GM23338 (cell line): Measurements from ENCODE around the gene CHGA. TPM values are rescaled to one million over a fixed set of nuclear protein-coding genes. Genes with fewer than 3 reads are reported as not detected.

Source experiments
- ATAC-seq: fragments of 200-7000 bp; cut with Tn5 transposase; 3 replicates; pipeline ENCODE4 v1.9.1; 2020
- DNase-seq: peaks from one replicate; pipeline ENCODE4 v3.0.0-alpha.2; 2015; ENCODE audit warnings: low spot score
- H2AFZ ChIP-seq: fragments of 200-600 bp; sonication (generic); 2 replicates; pipeline ENCODE4 v1.8.0; 2016; ENCODE audit warnings: antibody characterized with exemption, mild to moderate bottlenecking, moderate library complexity
- H3F3A ChIP-seq: fragments of 200-600 bp; sonication (generic); replicated peaks from 2 replicates; pipeline ENCODE4 v1.8.0; 2017; ENCODE audit warnings: antibody characterized with exemption, mixed run types, low read depth
- H3K27ac ChIP-seq: fragments of 200-600 bp; sonication (generic); 2 replicates; pipeline ENCODE4 v1.6.1; 2016; ENCODE audit warnings: low read depth
- H3K27me3 ChIP-seq: fragments of 200-600 bp; sonication (generic); 2 replicates; pipeline ENCODE4 v1.8.0; 2016; ENCODE audit warnings: mild to moderate bottlenecking, mixed run types, moderate library complexity; ENCODE audit not compliant: insufficient read depth
- H3K36me3 ChIP-seq: fragments of 200-600 bp; sonication (generic); 2 replicates; pipeline ENCODE4 v1.8.0; 2016; ENCODE audit warnings: mild to moderate bottlenecking; ENCODE audit not compliant: insufficient read depth
- H3K4me1 ChIP-seq: fragments of 200-600 bp; sonication (generic); 2 replicates; pipeline ENCODE4 v1.8.0; 2016; ENCODE audit warnings: mild to moderate bottlenecking, moderate library complexity; ENCODE audit not compliant: insufficient read depth
- H3K4me2 ChIP-seq: fragments of 200-600 bp; sonication (generic); 2 replicates; pipeline ENCODE4 v1.7.1; 2017; ENCODE audit warnings: mixed run types
- H3K4me3 ChIP-seq: fragments of 200-600 bp; sonication (generic); 2 replicates; pipeline ENCODE4 v1.6.1; 2016; ENCODE audit warnings: mixed run types
- H3K79me2 ChIP-seq: fragments of 200-600 bp; sonication (generic); replicated peaks from 2 replicates; pipeline ENCODE4 v1.8.0; 2017; ENCODE audit warnings: mild to moderate bottlenecking; ENCODE audit not compliant: insufficient read depth
- H3K9me2 ChIP-seq: fragments of 200-600 bp; sonication (generic); 2 replicates; pipeline ENCODE4 v1.8.0; 2017; ENCODE audit not compliant: insufficient read depth
- H4K20me1 ChIP-seq: fragments of 200-600 bp; sonication (generic); replicated peaks from 2 replicates; pipeline ENCODE4 v1.8.0; 2017; ENCODE audit warnings: mild to moderate bottlenecking; ENCODE audit not compliant: insufficient read depth
- H3K27ac Mint-ChIP-seq: 2 replicates; pipeline ENCODE4 v1.8.0; 2020; ENCODE audit warnings: inconsistent platforms, mild to moderate bottlenecking, moderate library complexity, mixed read lengths
- H3K27me3 Mint-ChIP-seq: 3 replicates; pipeline ENCODE4 v1.8.0; 2022; ENCODE audit warnings: low read depth, mild to moderate bottlenecking, moderate library complexity, mixed read lengths, inconsistent platforms; ENCODE audit not compliant: insufficient read depth, poor library complexity
- H3K36me3 Mint-ChIP-seq: 3 replicates; pipeline ENCODE4 v1.8.0; 2021; ENCODE audit warnings: low read depth, mild to moderate bottlenecking, inconsistent platforms, moderate library complexity, mixed read lengths
- H3K4me1 Mint-ChIP-seq: 3 replicates; pipeline ENCODE4 v1.8.0; 2020; ENCODE audit warnings: mild to moderate bottlenecking, inconsistent platforms, mixed read lengths
- H3K4me3 Mint-ChIP-seq: 3 replicates; pipeline ENCODE4 v1.8.0; 2021; ENCODE audit warnings: moderate library complexity, mild to moderate bottlenecking, inconsistent platforms, mixed read lengths
- H3K9me3 Mint-ChIP-seq: 3 replicates; pipeline ENCODE4 v1.8.0; 2020; ENCODE audit warnings: moderate library complexity, mild to moderate bottlenecking, inconsistent platforms, mixed read lengths
- CREB1 ChIP-seq: fragments of 250-450 bp; sonication (Bioruptor Pico); IDR thresholded peaks from 2 replicates; pipeline ENCODE4 v1.5.0; 2020; ENCODE audit warnings: low read depth, mild to moderate bottlenecking, moderate library complexity
- EZH2 ChIP-seq: fragments of 200-600 bp; sonication (generic); IDR thresholded peaks from one replicate; pipeline ENCODE4 v1.8.0; 2017; ENCODE audit warnings: antibody characterized with exemption, mild to moderate bottlenecking, low read depth; ENCODE audit not compliant: unreplicated experiment
- EZH2phosphoT487 ChIP-seq: fragments of 200-600 bp; sonication (generic); IDR thresholded peaks from one replicate; pipeline ENCODE4 v1.8.1; 2018; ENCODE audit warnings: antibody characterized with exemption; ENCODE audit not compliant: unreplicated experiment
- JUNB ChIP-seq: IDR thresholded peaks from one replicate; pipeline ENCODE4 v1.6.1; 2016; ENCODE audit warnings: antibody characterized with exemption; ENCODE audit not compliant: unreplicated experiment
- NANOG ChIP-seq: IDR thresholded peaks from 2 replicates; pipeline ENCODE4 v1.6.1; 2016; ENCODE audit warnings: antibody characterized with exemption, borderline replicate concordance
- POLR2AphosphoS5 ChIP-seq: IDR thresholded peaks from 2 replicates; pipeline ENCODE4 v1.6.1; 2016; ENCODE audit warnings: antibody characterized with exemption, low read depth
- STAT1 ChIP-seq: IDR thresholded peaks from one replicate; pipeline ENCODE4 v1.6.1; 2016; ENCODE audit warnings: antibody characterized with exemption; ENCODE audit not compliant: unreplicated experiment
- ZNF114 ChIP-seq: fragments of 250-450 bp; sonication (Bioruptor Pico); IDR thresholded peaks from 2 replicates; pipeline ENCODE4 v1.5.0; 2020; ENCODE audit warnings: mild to moderate bottlenecking, moderate library complexity
- ZNF331 ChIP-seq: fragments of 250-450 bp; sonication (Bioruptor Pico); IDR thresholded peaks from 2 replicates; pipeline ENCODE4 v1.5.0; 2020; ENCODE audit warnings: low read depth, mild to moderate bottlenecking, moderate library complexity
- polyA plus RNA-seq: library from polyadenylated mRNA; unstranded; fragments of >200 nt; fragmentation: Nextera tagmentation; extraction: Ambion mirVana; gene quantifications from 2 replicates; pipeline ENCODE4 v1.2.1, GENCODE V29; 2016
- total RNA-seq: library from RNA; depleted of rRNA; stranded (reverse); fragments of >200 nt; shearing (Covaris generic); gene quantifications from 2 replicates; pipeline ENCODE4 v1.2.3, GENCODE V29; 2014
- TF ChIP-seq, protein P1 (sequence below): fragments of 250-450 bp; sonication (Bioruptor Pico); IDR thresholded peaks from 2 replicates; pipeline ENCODE4 v1.5.0; 2020; ENCODE audit warnings: mild to moderate bottlenecking, moderate library complexity
- TF ChIP-seq, protein P2 (sequence below): IDR thresholded peaks from 2 replicates; pipeline ENCODE4 v1.6.1; 2016; ENCODE audit warnings: antibody characterized with exemption
- TF ChIP-seq, protein P3 (sequence below), 2 experiments: fragments of 200-600 bp in 1 of 2; sonication (generic) in 1 of 2; conservative IDR thresholded peaks; 2 replicates each; pipeline versions ENCODE4 v1.5.1 to v1.6.1; 2016 to 2017; ENCODE audit warnings: antibody characterized with exemption in 2 of 2, low read depth in 2 of 2, mild to moderate bottlenecking in 2 of 2, moderate library complexity in 1 of 2
- TF ChIP-seq, protein P4 (sequence below): IDR thresholded peaks from one replicate; pipeline ENCODE4 v1.6.1; 2018; ENCODE audit warnings: antibody characterized with exemption; ENCODE audit not compliant: unreplicated experiment

The CHGA gene
- total and polyA plus RNA-seq, 2 experiments from 2014 or later, result 13.9 to 19.6 TPM

DNA sequence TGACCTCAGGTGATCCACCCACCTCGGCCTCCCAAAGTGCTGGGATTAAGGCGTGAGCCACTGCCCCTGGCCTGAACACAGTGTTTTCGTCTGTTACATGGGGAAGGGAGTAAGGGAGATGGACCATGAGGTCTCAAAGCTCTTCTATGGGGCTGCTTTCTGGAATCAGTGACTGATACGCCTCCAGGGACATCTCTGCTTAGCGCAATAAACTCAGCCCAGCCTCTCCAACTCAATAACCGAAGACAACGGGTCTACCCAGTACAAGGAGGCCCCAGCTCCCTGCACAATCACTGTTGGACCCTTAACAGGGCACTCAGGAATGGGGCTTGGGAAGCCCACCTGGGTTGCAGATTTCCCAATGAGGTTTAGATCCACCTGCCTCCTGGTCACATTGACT is 42.6 kb upstream of the CHGA start:
- H3F3A ChIP-seq, result no peaks in the 10 kb centered on the region
- no peaks in the 10 kb centered on the region for H3K36me3 ChIP-seq
- no peak overlapping the region for H3K27ac ChIP-seq
- no peak overlapping the region for H3K4me3 Mint-ChIP-seq
- H3K79me2 ChIP-seq, result no peaks in the 10 kb centered on the region
- H3K4me3 ChIP-seq, result no peak overlapping the region
- no peaks in the 10 kb centered on the region for H3K27me3 ChIP-seq
- ATAC-seq (no peak), DNase-seq (no peak)
- no peaks in the 10 kb centered on the region; the same call in 2 of the 3 replicates for H3K36me3 Mint-ChIP-seq
- H4K20me1 ChIP-seq, result no peaks in the 10 kb centered on the region
- peaks cover 4% of the 10 kb centered on the region for H3K27me3 Mint-ChIP-seq
- H3K4me1 Mint-ChIP-seq, result peaks cover 21% of the 10 kb centered on the region
- H3K4me1 ChIP-seq, result peaks cover 6% of the 10 kb centered on the region; the same call in 1 of the 2 replicates
- TF ChIP-seq, protein P1, sequence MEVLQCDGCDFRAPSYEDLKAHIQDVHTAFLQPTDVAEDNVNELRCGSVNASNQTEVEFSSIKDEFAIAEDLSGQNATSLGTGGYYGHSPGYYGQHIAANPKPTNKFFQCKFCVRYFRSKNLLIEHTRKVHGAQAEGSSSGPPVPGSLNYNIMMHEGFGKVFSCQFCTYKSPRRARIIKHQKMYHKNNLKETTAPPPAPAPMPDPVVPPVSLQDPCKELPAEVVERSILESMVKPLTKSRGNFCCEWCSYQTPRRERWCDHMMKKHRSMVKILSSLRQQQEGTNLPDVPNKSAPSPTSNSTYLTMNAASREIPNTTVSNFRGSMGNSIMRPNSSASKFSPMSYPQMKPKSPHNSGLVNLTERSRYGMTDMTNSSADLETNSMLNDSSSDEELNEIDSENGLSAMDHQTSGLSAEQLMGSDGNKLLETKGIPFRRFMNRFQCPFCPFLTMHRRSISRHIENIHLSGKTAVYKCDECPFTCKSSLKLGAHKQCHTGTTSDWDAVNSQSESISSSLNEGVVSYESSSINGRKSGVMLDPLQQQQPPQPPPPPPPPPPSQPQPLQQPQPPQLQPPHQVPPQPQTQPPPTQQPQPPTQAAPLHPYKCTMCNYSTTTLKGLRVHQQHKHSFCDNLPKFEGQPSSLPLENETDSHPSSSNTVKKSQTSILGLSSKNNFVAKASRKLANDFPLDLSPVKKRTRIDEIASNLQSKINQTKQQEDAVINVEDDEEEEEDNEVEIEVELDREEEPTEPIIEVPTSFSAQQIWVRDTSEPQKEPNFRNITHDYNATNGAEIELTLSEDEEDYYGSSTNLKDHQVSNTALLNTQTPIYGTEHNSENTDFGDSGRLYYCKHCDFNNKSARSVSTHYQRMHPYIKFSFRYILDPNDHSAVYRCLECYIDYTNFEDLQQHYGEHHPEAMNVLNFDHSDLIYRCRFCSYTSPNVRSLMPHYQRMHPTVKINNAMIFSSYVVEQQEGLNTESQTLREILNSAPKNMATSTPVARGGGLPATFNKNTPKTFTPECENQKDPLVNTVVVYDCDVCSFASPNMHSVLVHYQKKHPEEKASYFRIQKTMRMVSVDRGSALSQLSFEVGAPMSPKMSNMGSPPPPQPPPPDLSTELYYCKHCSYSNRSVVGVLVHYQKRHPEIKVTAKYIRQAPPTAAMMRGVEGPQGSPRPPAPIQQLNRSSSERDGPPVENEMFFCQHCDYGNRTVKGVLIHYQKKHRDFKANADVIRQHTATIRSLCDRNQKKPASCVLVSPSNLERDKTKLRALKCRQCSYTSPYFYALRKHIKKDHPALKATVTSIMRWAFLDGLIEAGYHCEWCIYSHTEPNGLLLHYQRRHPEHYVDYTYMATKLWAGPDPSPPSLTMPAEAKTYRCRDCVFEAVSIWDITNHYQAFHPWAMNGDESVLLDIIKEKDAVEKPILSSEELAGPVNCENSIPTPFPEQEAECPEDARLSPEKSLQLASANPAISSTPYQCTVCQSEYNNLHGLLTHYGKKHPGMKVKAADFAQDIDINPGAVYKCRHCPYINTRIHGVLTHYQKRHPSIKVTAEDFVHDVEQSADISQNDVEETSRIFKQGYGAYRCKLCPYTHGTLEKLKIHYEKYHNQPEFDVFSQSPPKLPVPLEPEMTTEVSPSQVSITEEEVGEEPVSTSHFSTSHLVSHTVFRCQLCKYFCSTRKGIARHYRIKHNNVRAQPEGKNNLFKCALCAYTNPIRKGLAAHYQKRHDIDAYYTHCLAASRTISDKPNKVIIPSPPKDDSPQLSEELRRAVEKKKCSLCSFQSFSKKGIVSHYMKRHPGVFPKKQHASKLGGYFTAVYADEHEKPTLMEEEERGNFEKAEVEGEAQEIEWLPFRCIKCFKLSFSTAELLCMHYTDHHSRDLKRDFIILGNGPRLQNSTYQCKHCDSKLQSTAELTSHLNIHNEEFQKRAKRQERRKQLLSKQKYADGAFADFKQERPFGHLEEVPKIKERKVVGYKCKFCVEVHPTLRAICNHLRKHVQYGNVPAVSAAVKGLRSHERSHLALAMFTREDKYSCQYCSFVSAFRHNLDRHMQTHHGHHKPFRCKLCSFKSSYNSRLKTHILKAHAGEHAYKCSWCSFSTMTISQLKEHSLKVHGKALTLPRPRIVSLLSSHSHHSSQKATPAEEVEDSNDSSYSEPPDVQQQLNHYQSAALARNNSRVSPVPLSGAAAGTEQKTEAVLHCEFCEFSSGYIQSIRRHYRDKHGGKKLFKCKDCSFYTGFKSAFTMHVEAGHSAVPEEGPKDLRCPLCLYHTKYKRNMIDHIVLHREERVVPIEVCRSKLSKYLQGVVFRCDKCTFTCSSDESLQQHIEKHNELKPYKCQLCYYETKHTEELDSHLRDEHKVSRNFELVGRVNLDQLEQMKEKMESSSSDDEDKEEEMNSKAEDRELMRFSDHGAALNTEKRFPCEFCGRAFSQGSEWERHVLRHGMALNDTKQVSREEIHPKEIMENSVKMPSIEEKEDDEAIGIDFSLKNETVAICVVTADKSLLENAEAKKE (CRISPR knock-in tag), result no peak
- TF ChIP-seq ZNF114 (CRISPR knock-in tag), result no peak
- no peak for TF ChIP-seq JUNB
- TF ChIP-seq CREB1 (CRISPR knock-in tag), result no peak
- TF ChIP-seq EZH2phosphoT487, result no peak
- TF ChIP-seq STAT1, result no peak
- TF ChIP-seq, protein P2, sequence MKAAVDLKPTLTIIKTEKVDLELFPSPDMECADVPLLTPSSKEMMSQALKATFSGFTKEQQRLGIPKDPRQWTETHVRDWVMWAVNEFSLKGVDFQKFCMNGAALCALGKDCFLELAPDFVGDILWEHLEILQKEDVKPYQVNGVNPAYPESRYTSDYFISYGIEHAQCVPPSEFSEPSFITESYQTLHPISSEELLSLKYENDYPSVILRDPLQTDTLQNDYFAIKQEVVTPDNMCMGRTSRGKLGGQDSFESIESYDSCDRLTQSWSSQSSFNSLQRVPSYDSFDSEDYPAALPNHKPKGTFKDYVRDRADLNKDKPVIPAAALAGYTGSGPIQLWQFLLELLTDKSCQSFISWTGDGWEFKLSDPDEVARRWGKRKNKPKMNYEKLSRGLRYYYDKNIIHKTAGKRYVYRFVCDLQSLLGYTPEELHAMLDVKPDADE, result no peak
- no peak for TF ChIP-seq EZH2
- TF ChIP-seq POLR2AphosphoS5, result no peak
- no peak for TF ChIP-seq ZNF331 (CRISPR knock-in tag)
- no peak for TF ChIP-seq NANOG
- TF ChIP-seq, protein P3, sequence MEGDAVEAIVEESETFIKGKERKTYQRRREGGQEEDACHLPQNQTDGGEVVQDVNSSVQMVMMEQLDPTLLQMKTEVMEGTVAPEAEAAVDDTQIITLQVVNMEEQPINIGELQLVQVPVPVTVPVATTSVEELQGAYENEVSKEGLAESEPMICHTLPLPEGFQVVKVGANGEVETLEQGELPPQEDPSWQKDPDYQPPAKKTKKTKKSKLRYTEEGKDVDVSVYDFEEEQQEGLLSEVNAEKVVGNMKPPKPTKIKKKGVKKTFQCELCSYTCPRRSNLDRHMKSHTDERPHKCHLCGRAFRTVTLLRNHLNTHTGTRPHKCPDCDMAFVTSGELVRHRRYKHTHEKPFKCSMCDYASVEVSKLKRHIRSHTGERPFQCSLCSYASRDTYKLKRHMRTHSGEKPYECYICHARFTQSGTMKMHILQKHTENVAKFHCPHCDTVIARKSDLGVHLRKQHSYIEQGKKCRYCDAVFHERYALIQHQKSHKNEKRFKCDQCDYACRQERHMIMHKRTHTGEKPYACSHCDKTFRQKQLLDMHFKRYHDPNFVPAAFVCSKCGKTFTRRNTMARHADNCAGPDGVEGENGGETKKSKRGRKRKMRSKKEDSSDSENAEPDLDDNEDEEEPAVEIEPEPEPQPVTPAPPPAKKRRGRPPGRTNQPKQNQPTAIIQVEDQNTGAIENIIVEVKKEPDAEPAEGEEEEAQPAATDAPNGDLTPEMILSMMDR (conservative IDR thresholded peaks at IDR 0.05; ENCODE audit: low read depth in 2 of 2), result no peak
- TF ChIP-seq, protein P4, sequence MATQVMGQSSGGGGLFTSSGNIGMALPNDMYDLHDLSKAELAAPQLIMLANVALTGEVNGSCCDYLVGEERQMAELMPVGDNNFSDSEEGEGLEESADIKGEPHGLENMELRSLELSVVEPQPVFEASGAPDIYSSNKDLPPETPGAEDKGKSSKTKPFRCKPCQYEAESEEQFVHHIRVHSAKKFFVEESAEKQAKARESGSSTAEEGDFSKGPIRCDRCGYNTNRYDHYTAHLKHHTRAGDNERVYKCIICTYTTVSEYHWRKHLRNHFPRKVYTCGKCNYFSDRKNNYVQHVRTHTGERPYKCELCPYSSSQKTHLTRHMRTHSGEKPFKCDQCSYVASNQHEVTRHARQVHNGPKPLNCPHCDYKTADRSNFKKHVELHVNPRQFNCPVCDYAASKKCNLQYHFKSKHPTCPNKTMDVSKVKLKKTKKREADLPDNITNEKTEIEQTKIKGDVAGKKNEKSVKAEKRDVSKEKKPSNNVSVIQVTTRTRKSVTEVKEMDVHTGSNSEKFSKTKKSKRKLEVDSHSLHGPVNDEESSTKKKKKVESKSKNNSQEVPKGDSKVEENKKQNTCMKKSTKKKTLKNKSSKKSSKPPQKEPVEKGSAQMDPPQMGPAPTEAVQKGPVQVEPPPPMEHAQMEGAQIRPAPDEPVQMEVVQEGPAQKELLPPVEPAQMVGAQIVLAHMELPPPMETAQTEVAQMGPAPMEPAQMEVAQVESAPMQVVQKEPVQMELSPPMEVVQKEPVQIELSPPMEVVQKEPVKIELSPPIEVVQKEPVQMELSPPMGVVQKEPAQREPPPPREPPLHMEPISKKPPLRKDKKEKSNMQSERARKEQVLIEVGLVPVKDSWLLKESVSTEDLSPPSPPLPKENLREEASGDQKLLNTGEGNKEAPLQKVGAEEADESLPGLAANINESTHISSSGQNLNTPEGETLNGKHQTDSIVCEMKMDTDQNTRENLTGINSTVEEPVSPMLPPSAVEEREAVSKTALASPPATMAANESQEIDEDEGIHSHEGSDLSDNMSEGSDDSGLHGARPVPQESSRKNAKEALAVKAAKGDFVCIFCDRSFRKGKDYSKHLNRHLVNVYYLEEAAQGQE, result no peak
- no peaks in the 10 kb centered on the region for H3K9me3 Mint-ChIP-seq
- no peak overlapping the region for H3K27ac Mint-ChIP-seq
- no peaks in the 10 kb centered on the region for H3K9me2 ChIP-seq
- peak overlapping the region; percentile 99; the same call in 1 of the 2 replicates for H2AFZ ChIP-seq
- H3K4me2 ChIP-seq, result no peak overlapping the region
